NCI-H187 (cell line): ENCODE measurements around the gene SRRM1.
"Not testable (repeated sequence)": the region's sequence is repeated elsewhere in the genome, so short reads cannot be mapped to it uniquely, and the experiment has no call there.

ENCODE experiments used
- DNase-seq, 2 experiments: peaks; one replicate each; lab custom pipeline; 2025; lab: John Stamatoyannopoulos, UW

The SRRM1 gene

GRCh38 chr1:24720152-24720551 is 77.0 kb downstream of the SRRM1 start:
- DNase-seq, result no peak

GRCh38 chr1:24721533-24721932 is 78.4 kb downstream of the SRRM1 start:
- DNase-seq, result no peak

GRCh38 chr1:24722073-24723035 is 79.3 kb downstream of the SRRM1 start:
- not testable (repeated sequence) for DNase-seq
